DOHH2 (cell line): ENCODE measurements around the gene ZBTB49.

Experiments used
- H3F3A ChIP-seq: fragments of 200-600 bp; sonication (generic), shearing (Covaris generic); 2 replicates; pipeline ENCODE4 v1.6.0; 2016; ENCODE audit warnings: antibody characterized with exemption, mild to moderate bottlenecking; ENCODE audit not compliant: control insufficient read depth, insufficient read depth
- H3K27ac ChIP-seq: fragments of 200-600 bp; sonication (generic); 2 replicates; pipeline ENCODE4 v1.5.1; 2014; ENCODE audit warnings: low read depth, mild to moderate bottlenecking, low read length, moderate library complexity
- H3K27me3 ChIP-seq: fragments of 200-600 bp; sonication (generic); 2 replicates; pipeline ENCODE4 v1.6.1; 2014; ENCODE audit warnings: mild to moderate bottlenecking, low read length, mixed read lengths; ENCODE audit not compliant: control insufficient read depth
- H3K36me3 ChIP-seq: fragments of 200-600 bp; sonication (generic); 2 replicates; pipeline ENCODE4 v1.6.1; 2014; ENCODE audit warnings: mild to moderate bottlenecking, low read length, moderate library complexity, mixed read lengths; ENCODE audit not compliant: control insufficient read depth
- H3K4me1 ChIP-seq: fragments of 200-600 bp; sonication (generic); 2 replicates; pipeline ENCODE4 v1.6.1; 2014; ENCODE audit warnings: mild to moderate bottlenecking, low read length, mixed read lengths; ENCODE audit not compliant: control insufficient read depth
- H3K4me2 ChIP-seq: fragments of 200-600 bp; sonication (generic); 2 replicates; pipeline ENCODE4 v1.6.0; 2014; ENCODE audit warnings: mild to moderate bottlenecking, low read length, moderate library complexity
- H3K4me3 ChIP-seq: fragments of 200-600 bp; sonication (generic); 2 replicates; pipeline ENCODE4 v1.5.1; 2014; ENCODE audit warnings: mild to moderate bottlenecking, low read length, mixed read lengths
- H3K79me2 ChIP-seq: fragments of 200-600 bp; sonication (generic); 2 replicates; pipeline ENCODE4 v1.6.1; 2014; ENCODE audit warnings: mild to moderate bottlenecking, low read length, mixed read lengths; ENCODE audit not compliant: control insufficient read depth
- H3K9me2 ChIP-seq: fragments of 200-600 bp; sonication (generic); replicated peaks from 2 replicates; pipeline ENCODE4 v1.6.1; 2014; ENCODE audit warnings: mild to moderate bottlenecking, low read length, mixed read lengths; ENCODE audit not compliant: control insufficient read depth
- H3K9me3 ChIP-seq: fragments of 200-600 bp; sonication (generic); 2 replicates; pipeline ENCODE4 v1.6.1; 2014; ENCODE audit warnings: antibody characterized with exemption, low read length, mixed read lengths; ENCODE audit not compliant: control insufficient read depth, insufficient read depth
- H4K20me1 ChIP-seq: fragments of 200-600 bp; sonication (generic); 2 replicates; pipeline ENCODE4 v1.6.0; 2014; ENCODE audit warnings: low read depth, mild to moderate bottlenecking, antibody characterized with exemption, low read length, moderate library complexity; ENCODE audit not compliant: control insufficient read depth, insufficient read depth
- EZH2phosphoT487 ChIP-seq: fragments of 200-600 bp; sonication (generic); IDR thresholded peaks from 2 replicates; pipeline ENCODE4 v1.6.1; 2017; ENCODE audit warnings: borderline replicate concordance, mild to moderate bottlenecking, antibody characterized with exemption, low read length, moderate library complexity, mixed read lengths
- TF ChIP-seq, protein P1 (sequence below): fragments of 200-600 bp; sonication (generic); IDR thresholded peaks from one replicate; pipeline ENCODE4 v1.5.1; 2014; ENCODE audit warnings: antibody characterized with exemption, mild to moderate bottlenecking, low read depth, low read length; ENCODE audit not compliant: poor library complexity, severe bottlenecking

Gene ZBTB49

DNA sequence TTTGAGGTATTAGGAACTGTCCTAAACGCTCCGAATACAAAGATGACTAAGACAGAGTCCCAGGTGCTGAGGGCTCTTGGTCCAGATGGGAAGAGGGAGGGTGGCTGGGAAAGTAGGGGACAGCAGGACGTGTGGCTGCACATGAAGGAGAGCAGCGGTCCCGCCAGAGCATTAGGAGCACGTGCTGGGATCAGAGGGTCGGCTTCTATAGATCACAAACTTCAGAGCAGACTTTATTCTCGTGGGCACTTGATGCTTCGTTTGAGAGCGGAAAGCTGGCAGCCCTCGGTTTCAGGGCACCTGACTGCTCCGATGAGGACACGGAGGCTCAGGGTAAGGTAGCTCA is 26.1 kb downstream of the ZBTB49 start:
- Histone ChIP-seq H3K4me2 (no peak overlapping the region), H3K4me1 (peaks cover 3% of the 10 kb centered on the region), H3K79me2 (no peaks in the 10 kb centered on the region), H3F3A (no peaks in the 10 kb centered on the region), H3K4me3 (no peak overlapping the region), H3K36me3 (peaks cover 3% of the 10 kb centered on the region; the same call in 1 of the 2 replicates), H3K27me3 (no peaks in the 10 kb centered on the region), H4K20me1 (no peaks in the 10 kb centered on the region), H3K27ac (no peak overlapping the region), H3K9me3 (no peaks in the 10 kb centered on the region), H3K9me2 (no peaks in the 10 kb centered on the region)
- no peak for TF ChIP-seq EZH2phosphoT487

DNA sequence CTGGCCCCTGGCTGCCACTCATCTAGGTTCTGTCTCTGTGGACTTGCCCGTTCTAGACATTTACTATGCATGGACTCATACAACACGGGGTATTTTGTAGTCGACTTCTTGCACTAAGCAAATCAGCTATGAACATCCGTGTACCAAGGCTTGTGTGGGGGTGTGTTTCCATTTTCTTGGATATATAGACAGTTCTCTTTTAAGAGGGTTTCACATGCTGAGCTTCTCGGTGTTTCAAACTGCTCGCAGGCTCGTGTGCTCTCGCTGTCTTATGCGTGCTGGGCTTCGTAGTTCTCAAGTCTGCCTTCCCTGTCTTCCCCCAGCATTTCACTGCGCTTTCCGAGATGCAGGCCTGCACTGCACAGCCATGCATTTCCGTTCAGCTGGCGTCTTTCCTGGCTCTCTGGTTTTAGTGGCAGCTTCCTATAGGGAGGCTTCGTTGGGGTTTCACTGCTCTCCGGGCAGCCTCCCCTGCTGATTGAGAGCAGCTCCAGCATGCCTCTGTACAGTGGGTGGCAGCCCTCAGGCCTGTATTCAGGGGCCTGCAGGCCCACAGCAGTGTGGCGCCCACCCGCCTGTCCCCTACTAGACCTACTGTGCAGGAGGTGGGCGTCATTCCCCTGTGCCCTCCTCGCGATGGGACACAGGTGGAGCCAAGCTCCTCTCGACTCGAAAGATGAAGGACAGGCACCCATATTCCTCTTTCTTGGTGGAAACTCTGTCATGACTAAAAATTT is 27.6 kb downstream of the ZBTB49 start:
- no peak overlapping the region for H3K27ac ChIP-seq
- no peak overlapping the region for H3K4me2 ChIP-seq
- TF ChIP-seq, protein P1, sequence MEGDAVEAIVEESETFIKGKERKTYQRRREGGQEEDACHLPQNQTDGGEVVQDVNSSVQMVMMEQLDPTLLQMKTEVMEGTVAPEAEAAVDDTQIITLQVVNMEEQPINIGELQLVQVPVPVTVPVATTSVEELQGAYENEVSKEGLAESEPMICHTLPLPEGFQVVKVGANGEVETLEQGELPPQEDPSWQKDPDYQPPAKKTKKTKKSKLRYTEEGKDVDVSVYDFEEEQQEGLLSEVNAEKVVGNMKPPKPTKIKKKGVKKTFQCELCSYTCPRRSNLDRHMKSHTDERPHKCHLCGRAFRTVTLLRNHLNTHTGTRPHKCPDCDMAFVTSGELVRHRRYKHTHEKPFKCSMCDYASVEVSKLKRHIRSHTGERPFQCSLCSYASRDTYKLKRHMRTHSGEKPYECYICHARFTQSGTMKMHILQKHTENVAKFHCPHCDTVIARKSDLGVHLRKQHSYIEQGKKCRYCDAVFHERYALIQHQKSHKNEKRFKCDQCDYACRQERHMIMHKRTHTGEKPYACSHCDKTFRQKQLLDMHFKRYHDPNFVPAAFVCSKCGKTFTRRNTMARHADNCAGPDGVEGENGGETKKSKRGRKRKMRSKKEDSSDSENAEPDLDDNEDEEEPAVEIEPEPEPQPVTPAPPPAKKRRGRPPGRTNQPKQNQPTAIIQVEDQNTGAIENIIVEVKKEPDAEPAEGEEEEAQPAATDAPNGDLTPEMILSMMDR = no peak
- TF ChIP-seq EZH2phosphoT487 = no peak
- H3K4me3 ChIP-seq = no peak overlapping the region
- peaks cover 7% of the 10 kb centered on the region for H3K36me3 ChIP-seq
- no peaks in the 10 kb centered on the region for H3K4me1 ChIP-seq
- H3K9me2 ChIP-seq = no peaks in the 10 kb centered on the region
- no peaks in the 10 kb centered on the region for H4K20me1 ChIP-seq
- H3F3A ChIP-seq = no peaks in the 10 kb centered on the region
- H3K79me2 ChIP-seq = no peaks in the 10 kb centered on the region
- H3K9me3 ChIP-seq = no peaks in the 10 kb centered on the region
- H3K27me3 ChIP-seq = no peaks in the 10 kb centered on the region

DNA sequence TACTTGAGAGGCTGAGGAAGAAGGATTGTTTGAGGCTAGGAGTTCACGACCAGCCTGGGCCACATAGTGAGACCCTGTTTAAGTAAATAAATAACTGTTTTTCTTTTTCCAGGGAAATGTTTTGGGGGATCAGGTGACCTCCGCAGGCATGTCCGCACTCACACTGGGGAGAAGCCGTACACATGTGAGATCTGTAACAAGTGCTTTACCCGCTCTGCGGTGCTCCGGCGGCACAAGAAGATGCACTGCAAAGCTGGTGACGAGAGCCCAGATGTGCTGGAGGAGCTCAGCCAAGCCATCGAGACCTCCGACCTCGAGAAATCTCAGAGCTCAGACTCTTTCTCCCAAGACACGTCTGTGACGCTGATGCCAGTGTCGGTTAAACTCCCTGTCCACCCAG is 30.5 kb downstream of the ZBTB49 start:
- no peaks in the 10 kb centered on the region for H3K4me1 ChIP-seq
- H3K27ac ChIP-seq = no peak overlapping the region

More for the DNA sequence above, 30.5 kb downstream of the ZBTB49 start:
- no peaks in the 10 kb centered on the region for H3K27me3 ChIP-seq
- no peaks in the 10 kb centered on the region for H3K9me2 ChIP-seq
- H3F3A ChIP-seq = no peaks in the 10 kb centered on the region
- H3K36me3 ChIP-seq = peaks cover 7% of the 10 kb centered on the region
- H4K20me1 ChIP-seq = no peaks in the 10 kb centered on the region
- H3K9me3 ChIP-seq = no peaks in the 10 kb centered on the region
- no peak overlapping the region for H3K4me3 ChIP-seq
- H3K79me2 ChIP-seq = no peaks in the 10 kb centered on the region
- TF ChIP-seq EZH2phosphoT487 = no peak
- TF ChIP-seq, protein P1 = no peak
- no peak overlapping the region for H3K4me2 ChIP-seq
